OCI-LY7 (cell line): Measurements from ENCODE around the gene HS3ST4. TPM values are rescaled to one million over a fixed set of nuclear protein-coding genes. Genes with fewer than 3 reads are reported as not detected.

Experiments used
- BruUV-seq: library from RNA; stranded (reverse); fragments of 400-500 nt; replicated peaks from 2 replicates; lab custom pipeline; 2021; lab: Mats Ljungman, UMichigan
- CTCF ChIA-PET: fragments of 300-600 bp; sonication (Branson Sonifier 250); formaldehyde crosslinking; loops from one replicate; lab custom pipeline; 2022; ENCODE audit warnings: antibody characterized with exemption; ENCODE audit not compliant: unreplicated experiment; lab: Charles Lee
- POLR2A ChIA-PET: fragments of 300-600 bp; sonication (Branson Sonifier 250); formaldehyde crosslinking; loops from one replicate; lab custom pipeline; 2022; ENCODE audit warnings: antibody characterized with exemption; lab: Charles Lee
- DNase-seq: peaks from one replicate; pipeline ENCODE4 v3.0.0-alpha.2; 2015; ENCODE audit warnings: low spot score
- H2AFZ ChIP-seq: fragments of 200-600 bp; sonication (generic), shearing (Covaris generic); 2 replicates; pipeline ENCODE4 v1.6.1; 2014; ENCODE audit warnings: mild to moderate bottlenecking, antibody characterized with exemption, low read length, moderate library complexity
- H3K27ac ChIP-seq: fragments of 200-600 bp; sonication (generic); 2 replicates; pipeline ENCODE4 v1.5.1; 2014; ENCODE audit warnings: mixed run types, low read depth, mild to moderate bottlenecking, moderate library complexity, low read length, inconsistent platforms; ENCODE audit not compliant: poor library complexity, severe bottlenecking
- H3K36me3 ChIP-seq: fragments of 200-600 bp; sonication (generic); 2 replicates; pipeline ENCODE4 v1.6.1; 2014; ENCODE audit warnings: mild to moderate bottlenecking, antibody characterized with exemption, low read length, moderate library complexity, mixed read lengths; ENCODE audit not compliant: insufficient read depth
- H3K4me1 ChIP-seq: fragments of 200-600 bp; sonication (generic); 2 replicates; pipeline ENCODE4 v1.5.1; 2014; ENCODE audit warnings: mild to moderate bottlenecking, low read length; ENCODE audit not compliant: insufficient read depth, poor library complexity, severe bottlenecking
- H3K4me2 ChIP-seq: fragments of 200-600 bp; sonication (generic); 2 replicates; pipeline ENCODE4 v1.6.1; 2014; ENCODE audit warnings: mild to moderate bottlenecking, low read length
- H3K4me3 ChIP-seq: fragments of 200-600 bp; sonication (generic); 2 replicates; pipeline ENCODE4 v1.5.1; 2014; ENCODE audit warnings: mild to moderate bottlenecking, low read depth, low read length; ENCODE audit not compliant: poor library complexity, severe bottlenecking
- H3K79me2 ChIP-seq: fragments of 200-600 bp; sonication (generic); 2 replicates; pipeline ENCODE4 v1.6.1; 2016; ENCODE audit warnings: low read depth, mild to moderate bottlenecking, low read length, moderate library complexity, mixed read lengths; ENCODE audit not compliant: insufficient read depth
- H3K9me2 ChIP-seq: fragments of 200-600 bp; sonication (generic); 2 replicates; pipeline ENCODE4 v1.6.1; 2016; ENCODE audit warnings: mild to moderate bottlenecking, low read length, mixed read lengths; ENCODE audit not compliant: insufficient read depth
- H3K9me3 ChIP-seq: fragments of 200-600 bp; sonication (generic); 2 replicates; pipeline ENCODE4 v1.6.1; 2014; ENCODE audit warnings: mild to moderate bottlenecking, mixed run types, low read length, mixed read lengths
- H4K20me1 ChIP-seq: fragments of 200-600 bp; sonication (generic); 2 replicates; pipeline ENCODE4 v1.6.1; 2014; ENCODE audit warnings: mild to moderate bottlenecking, antibody characterized with exemption, low read length, moderate library complexity, mixed read lengths; ENCODE audit not compliant: insufficient read depth
- CTCF ChIP-seq: fragments of 200-600 bp; sonication (generic); conservative IDR thresholded peaks from 2 replicates; pipeline ENCODE4 v1.5.1; 2014; ENCODE audit warnings: mild to moderate bottlenecking, antibody characterized with exemption, low read length, moderate library complexity, mixed read lengths
- EZH2phosphoT487 ChIP-seq: fragments of 200-600 bp; sonication (generic); IDR thresholded peaks from 2 replicates; pipeline ENCODE4 v1.6.1; 2018; ENCODE audit warnings: low read depth, borderline replicate concordance, mild to moderate bottlenecking, mixed run types, antibody characterized with exemption, low read length, moderate library complexity, mixed read lengths
- intact Hi-C: fragments of 100-400 bp; cut with micrococcal nuclease; formaldehyde crosslinking; loops from one replicate; pipeline ENCODE4 v1.10.0; 2022; ENCODE audit not compliant: unreplicated experiment
- total RNA-seq, 2 experiments: library from RNA; depleted of rRNA in 1 of 2; stranded (reverse); fragments of >200 nt in 1 of 2; shearing (Covaris generic) in 1 of 2; gene quantifications; 2 replicates each; pipeline ENCODE4 v1.2.3, GENCODE V29; 2014 to 2022

Gene HS3ST4
- total RNA-seq, 2 experiments from 2014 or later = not detected

GRCh38 chr16:25713785-25714570 is 22.2 kb downstream of the HS3ST4 start:
- TF ChIP-seq EZH2phosphoT487 = no peak
- TF ChIP-seq CTCF = no peak
- Histone ChIP-seq H3K4me1 (no peaks in the 10 kb centered on the region), H3K27ac (no peak overlapping the region), H3K9me2 (no peaks in the 10 kb centered on the region), H3K4me2 (no peak overlapping the region), H3K9me3 (no peaks in the 10 kb centered on the region), H3K4me3 (no peak overlapping the region), H3K36me3 (no peaks in the 10 kb centered on the region), H4K20me1 (no peaks in the 10 kb centered on the region), H2AFZ (no peak overlapping the region), H3K79me2 (no peaks in the 10 kb centered on the region)
- intact Hi-C loops = no loop called here
- DNase-seq = no peak
- ChIA-PET POLR2A (no interaction called here), CTCF (no interaction called here)
- BruUV-seq = no TSS peak

- Histone ChIP-seq H3K4me1 (no peaks in the 10 kb centered on the region), H3K4me3 (no peak overlapping the region), H3K4me2 (no peak overlapping the region), H4K20me1 (no peaks in the 10 kb centered on the region), H3K9me2 (no peaks in the 10 kb centered on the region), H3K27ac (no peak overlapping the region), H3K9me3 (no peaks in the 10 kb centered on the region), H3K79me2 (no peaks in the 10 kb centered on the region), H3K36me3 (no peaks in the 10 kb centered on the region), H2AFZ (no peak overlapping the region)
- TF ChIP-seq EZH2phosphoT487 (no peak), CTCF (no peak)
- intact Hi-C loops = no loop called here
- CTCF ChIA-PET = no interaction called here
- DNase-seq = no peak
- BruUV-seq = no TSS peak
- POLR2A ChIA-PET = interaction anchor here (0.5 kb wide), 1 partner anchor 923 kb away, joined by 3 read pairs; no protein-coding TSS in a partner anchor
These were observed 24.4 kb downstream of the HS3ST4 start for GRCh38 chr16:25716186-25716585.

- no peak for DNase-seq
- intact Hi-C loops = no loop called here
- Histone ChIP-seq H3K9me3 (no peaks in the 10 kb centered on the region), H4K20me1 (no peaks in the 10 kb centered on the region), H3K36me3 (no peaks in the 10 kb centered on the region), H3K9me2 (no peaks in the 10 kb centered on the region), H3K79me2 (no peaks in the 10 kb centered on the region), H3K27ac (no peak overlapping the region), H3K4me3 (no peak overlapping the region), H3K4me2 (no peak overlapping the region), H2AFZ (no peak overlapping the region), H3K4me1 (no peaks in the 10 kb centered on the region)
- POLR2A ChIA-PET = no interaction called here
- TF ChIP-seq CTCF (no peak), EZH2phosphoT487 (no peak)
- CTCF ChIA-PET = no interaction called here
- no TSS peak for BruUV-seq
These were observed 29.7 kb downstream of the HS3ST4 start for GRCh38 chr16:25721439-25721838.
